H1 (cell line): ENCODE results near the gene AK5. TPM values are rescaled to one million over a fixed set of nuclear protein-coding genes. Genes with fewer than 3 reads are reported as not detected.
A peak's percentile ranks its signal among the peaks of the same experiment; 100 is the strongest.

Experiments used
- CTCF ChIA-PET: fragments of 300-600 bp; sonication (Branson Sonifier 250); formaldehyde crosslinking; loops from one replicate; lab custom pipeline; 2021; ENCODE audit not compliant: partially characterized antibody; lab: Charles Lee
- POLR2A ChIA-PET: fragments of 300-600 bp; sonication (Branson Sonifier 250); formaldehyde crosslinking; loops from one replicate; lab custom pipeline; 2021; ENCODE audit warnings: inconsistent platforms; ENCODE audit not compliant: partially characterized antibody; lab: Charles Lee
- DNase-seq, 2 experiments: peaks; one replicate each; pipeline versions ENCODE4 v3.0.0 to v3.0.0-alpha.2; 2010 to 2022; ENCODE audit warnings: low spot score in 2 of 2, low read depth in 1 of 2, mixed read lengths in 1 of 2
- FAIRE-seq: peaks from 2 replicates; lab custom pipeline; 2011; peaks lifted over from hg19 to GRCh38; lab: Jason Lieb, UNC
- H2AFZ ChIP-seq: 2 replicates; pipeline ENCODE4 v1.8.1; 2012; ENCODE audit warnings: low read length, inconsistent platforms
- H2AK5ac ChIP-seq: 2 replicates; pipeline ENCODE4 v1.6.1; 2013; ENCODE audit warnings: low read depth, low read length
- H2BK120ac ChIP-seq: replicated peaks from 2 replicates; pipeline ENCODE3; 2013; ENCODE audit warnings: low read depth, low read length, inconsistent platforms
- H2BK12ac ChIP-seq: 2 replicates; pipeline ENCODE4 v1.6.1; 2013; ENCODE audit warnings: low read depth, low read length
- H2BK15ac ChIP-seq: 2 replicates; pipeline ENCODE4 v1.6.1; 2013; ENCODE audit warnings: low read length
- H2BK20ac ChIP-seq: 2 replicates; pipeline ENCODE4 v1.6.1; 2013; ENCODE audit warnings: low read length
- H2BK5ac ChIP-seq: 2 replicates; pipeline ENCODE4 v1.6.1; 2013; ENCODE audit warnings: low read depth, low read length
- H3K14ac ChIP-seq: 2 replicates; pipeline ENCODE4 v1.6.1; 2013; ENCODE audit warnings: inconsistent platforms; ENCODE audit not compliant: insufficient read length
- H3K18ac ChIP-seq: 2 replicates; pipeline ENCODE4 v1.6.1; 2013; ENCODE audit warnings: low read length; ENCODE audit errors: extremely low read depth
- H3K23ac ChIP-seq: 2 replicates; pipeline ENCODE4 v1.6.1; 2013; ENCODE audit warnings: inconsistent platforms; ENCODE audit not compliant: insufficient read length
- H3K23me2 ChIP-seq: 2 replicates; pipeline ENCODE4 v1.6.1; 2013; ENCODE audit warnings: low read depth, low read length
- H3K27ac ChIP-seq: 2 replicates; pipeline ENCODE4 v1.6.1; 2011; ENCODE audit warnings: low read depth, low read length, inconsistent platforms
- H3K27me3 ChIP-seq, 4 experiments: replicated peaks in 1 of 4; 1 replicate in 1 of 4; 2 replicates in 3 of 4; pipeline versions ENCODE4 v1.6.1 to v1.8.1; 2011 to 2013; ENCODE audit warnings: low read length in 3 of 4, mild to moderate bottlenecking in 3 of 4, inconsistent platforms in 2 of 4, mixed read lengths in 2 of 4, moderate library complexity in 1 of 4; ENCODE audit not compliant: control insufficient read depth in 3 of 4, insufficient read depth in 3 of 4; ENCODE audit errors: extremely low read depth in 1 of 4
- H3K36me3 ChIP-seq, 4 experiments: 2 replicates each; pipeline versions ENCODE4 v1.6.1 to v1.8.1; 2011 to 2013; ENCODE audit warnings: mild to moderate bottlenecking in 4 of 4, low read length in 3 of 4, moderate library complexity in 2 of 4, control low read depth in 1 of 4, inconsistent platforms in 1 of 4; ENCODE audit not compliant: insufficient read depth in 4 of 4, control insufficient read depth in 2 of 4
- H3K4ac ChIP-seq: replicated peaks from 2 replicates; pipeline ENCODE3; 2013; ENCODE audit warnings: low read length, low read depth, mixed read lengths, inconsistent platforms; ENCODE audit not compliant: insufficient read length
- H3K4me1 ChIP-seq, 4 experiments: replicated peaks in 1 of 4; 1 replicate in 1 of 4; 2 replicates in 3 of 4; pipeline versions ENCODE4 v1.6.1 to v1.8.1; 2011 to 2013; ENCODE audit warnings: low read length in 3 of 4, inconsistent platforms in 2 of 4, mixed read lengths in 1 of 4; ENCODE audit not compliant: insufficient read depth in 4 of 4, control insufficient read depth in 3 of 4
- H3K4me2 ChIP-seq, 2 experiments: 2 replicates each; pipeline versions ENCODE4 v1.6.1 to v1.8.1; 2011 to 2013; ENCODE audit warnings: low read depth in 2 of 2, low read length in 2 of 2, control low read depth in 1 of 2, inconsistent platforms in 1 of 2, mild to moderate bottlenecking in 1 of 2; ENCODE audit not compliant: insufficient read depth in 1 of 2
- H3K4me3 ChIP-seq, 4 experiments: fragments of 200-600, 300-600 bp in 1 of 4; sonication (generic), shearing (Covaris generic), sonication (Bioruptor Twin) in 1 of 4; 2 replicates each; pipeline versions ENCODE4 v1.5.1 to v1.8.1; 2011 to 2016; ENCODE audit warnings: low read length in 4 of 4, low read depth in 3 of 4, control low read depth in 2 of 4, inconsistent platforms in 2 of 4, mild to moderate bottlenecking in 2 of 4, mixed read lengths in 1 of 4, moderate library complexity in 1 of 4; ENCODE audit not compliant: insufficient read depth in 2 of 4; ENCODE audit errors: extremely low read depth in 1 of 4
- H3K56ac ChIP-seq: replicated peaks from 2 replicates; pipeline ENCODE3; 2013; ENCODE audit warnings: low read depth, mild to moderate bottlenecking, mixed read lengths, low read length, inconsistent platforms; ENCODE audit not compliant: insufficient read length
- H3K79me1 ChIP-seq: 2 replicates; pipeline ENCODE4 v1.6.1; 2013; ENCODE audit warnings: low read depth, low read length, control low read depth
- H3K79me2 ChIP-seq, 2 experiments: 2 replicates each; pipeline versions ENCODE4 v1.6.1 to v1.8.1; 2012 to 2013; ENCODE audit warnings: low read length in 2 of 2, mild to moderate bottlenecking in 2 of 2, inconsistent platforms in 1 of 2; ENCODE audit not compliant: insufficient read depth in 2 of 2, control insufficient read depth in 1 of 2
- H3K9ac ChIP-seq, 4 experiments: replicated peaks in 1 of 4; 1 replicate in 1 of 4; 2 replicates in 3 of 4; pipeline versions ENCODE4 v1.6.1 to v1.8.1; 2011 to 2013; ENCODE audit warnings: low read depth in 3 of 4, low read length in 3 of 4, control low read depth in 2 of 4, mild to moderate bottlenecking in 2 of 4, moderate library complexity in 2 of 4, inconsistent platforms in 1 of 4; ENCODE audit errors: extremely low read depth in 1 of 4
- H3K9me3 ChIP-seq, 2 experiments: 2 replicates each; pipeline versions ENCODE4 v1.6.1 to v1.8.1; 2012 to 2013; ENCODE audit warnings: mild to moderate bottlenecking in 2 of 2, moderate library complexity in 2 of 2, control low read depth in 1 of 2, inconsistent platforms in 1 of 2, low read depth in 1 of 2, low read length in 1 of 2, mixed read lengths in 1 of 2; ENCODE audit not compliant: insufficient read depth in 2 of 2
- H4K20me1 ChIP-seq, 2 experiments: replicated peaks in 1 of 2; 2 replicates each; pipeline versions ENCODE3 to v1.8.1; 2011 to 2013; ENCODE audit warnings: inconsistent platforms in 2 of 2, low read length in 2 of 2, mild to moderate bottlenecking in 1 of 2; ENCODE audit not compliant: insufficient read depth in 2 of 2, control insufficient read depth in 1 of 2
- H4K5ac ChIP-seq: 2 replicates; pipeline ENCODE4 v1.6.1; 2013; ENCODE audit warnings: low read length, low read depth, mixed read lengths, inconsistent platforms; ENCODE audit not compliant: insufficient read length
- H4K8ac ChIP-seq: 2 replicates; pipeline ENCODE4 v1.8.0; 2013; ENCODE audit warnings: mild to moderate bottlenecking, moderate library complexity, low read length, inconsistent platforms; ENCODE audit not compliant: insufficient read depth; ENCODE audit errors: extremely low read depth
- H4K91ac ChIP-seq: replicated peaks from 2 replicates; pipeline ENCODE3; 2013; ENCODE audit warnings: low read length, mixed read lengths, inconsistent platforms; ENCODE audit not compliant: insufficient read length
- EGR1 ChIP-seq: IDR thresholded peaks from 2 replicates; pipeline ENCODE4 v1.6.1; 2011; ENCODE audit warnings: low read depth, low read length, borderline replicate concordance
- EZH2 ChIP-seq: fragments of 200-600 bp; sonication (generic); IDR thresholded peaks from 2 replicates; pipeline ENCODE4 v1.7.1; 2012; ENCODE audit warnings: low read depth, mild to moderate bottlenecking, moderate library complexity, low read length, inconsistent platforms; ENCODE audit not compliant: severe bottlenecking
- GTF2F1 ChIP-seq: IDR thresholded peaks from 2 replicates; pipeline ENCODE4 v1.6.1; 2012; ENCODE audit warnings: low read depth, low read length, improper control_type of control experiment, borderline replicate concordance
- PHF8 ChIP-seq: fragments of 200-600 bp; sonication (generic); conservative IDR thresholded peaks from 2 replicates; pipeline ENCODE4 v1.7.1; 2012; ENCODE audit warnings: low read depth, mild to moderate bottlenecking, inconsistent platforms, low read length, moderate library complexity
- POU5F1 ChIP-seq: IDR thresholded peaks from 2 replicates; pipeline ENCODE4 v1.6.1; 2011; ENCODE audit warnings: low read depth, mild to moderate bottlenecking, low read length, moderate library complexity
- RAD21 ChIP-seq, 2 experiments: IDR thresholded peaks in 1 of 2; conservative IDR thresholded peaks in 1 of 2; 2 replicates each; pipeline ENCODE4 v1.6.1; 2011; ENCODE audit warnings: low read depth in 2 of 2, low read length in 2 of 2, improper control_type of control experiment in 1 of 2, inconsistent platforms in 1 of 2, mild to moderate bottlenecking in 1 of 2, moderate library complexity in 1 of 2
- RBBP5 ChIP-seq: IDR thresholded peaks from 2 replicates; pipeline ENCODE4 v1.7.1; 2012; ENCODE audit warnings: low read depth, mild to moderate bottlenecking, inconsistent platforms, low read length, moderate library complexity, borderline replicate concordance
- WGBS, 2 experiments: shearing (Covaris generic) in 1 of 2; methylation state at CpG; one replicate each; pipeline versions ENCODE4 v1.1.6 to v1.1.7; 2013 to 2015; ENCODE audit warnings: low lambda C conversion rate in 2 of 2, mixed read lengths in 2 of 2, inconsistent platforms in 1 of 2, low coverage in 1 of 2, missing lambda C conversion rate in 1 of 2; ENCODE audit not compliant: insufficient replicate concordance in 2 of 2, insufficient coverage in 1 of 2, insufficient read length in 1 of 2; ENCODE audit errors: extremely low coverage in 1 of 2, missing lambda C conversion rate in 1 of 2; 5-methylcytosine and 5-hydroxymethylcytosine counted together
- polyA plus RNA-seq, 7 experiments: library from polyadenylated mRNA; depleted of rRNA in 3 of 7; stranded (reverse) in 5 of 7; unstranded in 2 of 7; fragments of >200 nt in 5 of 7; fragments of 200-250 nt in 2 of 7; gene quantifications; 1 replicate in 5 of 7; 2 replicates in 1 of 7; 4 replicates in 1 of 7; pipeline versions ENCODE4 v1.2.1 to v1.2.3, GENCODE V29; 2011 to 2013; ENCODE audit warnings: missing spikeins in 2 of 7, mixed read lengths in 2 of 7
- total RNA-seq: library from RNA; stranded (reverse); fragmentation: NEBNext Ultra II Directional; extraction: Animal tissue kit (Norgen Biotek cat#: 25700); gene quantifications from 2 replicates; pipeline ENCODE4 v1.2.1, GENCODE V29; 2021
- TF ChIP-seq, protein P1 (sequence below), 3 experiments: IDR thresholded peaks; 1 replicate in 2 of 3; 2 replicates in 1 of 3; pipeline versions ENCODE4 v1.5.1 to v1.6.1; 2011; ENCODE audit warnings: low read length in 3 of 3, mild to moderate bottlenecking in 3 of 3, inconsistent platforms in 2 of 3, low read depth in 1 of 3, moderate library complexity in 1 of 3; ENCODE audit not compliant: insufficient read depth in 1 of 3; ENCODE audit errors: control extremely low read depth in 1 of 3

Gene AK5
- total and polyA plus RNA-seq, 2 of the 8 experiments (the other 6 are each of a cell fraction or from before 2014, with no cell fraction given): 2.0 to 7.1 TPM

- H3K56ac ChIP-seq: no peak overlapping the region
- H3K9me3 ChIP-seq: no peaks in the 10 kb centered on the region
- DNase-seq: peak in 1 of 2 experiments; percentile 5
- 75% methylated on average over 5 of the region's 5 CpGs; no CpG with 5 or more reads in 1 of the 2 experiments for WGBS, 2 experiments
- no peak overlapping the region for H2BK20ac ChIP-seq
- no peaks in the 10 kb centered on the region for H4K20me1 ChIP-seq
- no peak overlapping the region for H2BK12ac ChIP-seq
- no peak overlapping the region for H4K5ac ChIP-seq
- no peaks in the 10 kb centered on the region for H3K79me1 ChIP-seq
- H3K27ac ChIP-seq: no peak overlapping the region
- FAIRE-seq: peak; percentile 77
- H3K4me1 ChIP-seq: peaks cover 0 to 4% (median 1%) of the 10 kb centered on the region in 4 experiments; a peak in 3 of 7 replicates
- no peaks in the 10 kb centered on the region; a peak in 1 of 8 replicates for H3K36me3 ChIP-seq
- H2AFZ ChIP-seq: 0 out of 2 replicates have a peak overlapping the region, but pooled peaks have one; percentile 54
- no peak overlapping the region for H2BK5ac ChIP-seq
- no peaks in the 10 kb centered on the region for H3K23me2 ChIP-seq
- no peak overlapping the region for H2BK120ac ChIP-seq
- no peak overlapping the region for H4K91ac ChIP-seq
- no peak overlapping the region for H3K23ac ChIP-seq
- 0 out of 7 replicates have a peak, but pooled peaks cover 0 to under 1% (median 0%) of the 10 kb centered on the region in 4 experiments for H3K27me3 ChIP-seq
- H2BK15ac ChIP-seq: no peak overlapping the region
- H3K4me3 ChIP-seq: no peak overlapping the region
- ChIA-PET POLR2A (no interaction called here), CTCF (interaction anchor here (0.6 to 1.3 kb wide), 3 partner anchors 18 to 149 kb away, joined by 3 read pairs; no protein-coding TSS in a partner anchor)
- no peaks in the 10 kb centered on the region for H3K79me2 ChIP-seq
- TF ChIP-seq RBBP5 (no peak), GTF2F1 (no peak), EZH2 (no peak), EGR1 (no peak), RAD21 (IDR thresholded peaks at IDR 0.05 in 1 of 2, conservative IDR thresholded peaks at IDR 0.05 in 1 of 2; ENCODE audit: low read depth in 2 of 2, low read length in 2 of 2) (peak; percentile 56 to 61), PHF8 (no peak), POU5F1 (no peak)
- TF ChIP-seq, protein P1, sequence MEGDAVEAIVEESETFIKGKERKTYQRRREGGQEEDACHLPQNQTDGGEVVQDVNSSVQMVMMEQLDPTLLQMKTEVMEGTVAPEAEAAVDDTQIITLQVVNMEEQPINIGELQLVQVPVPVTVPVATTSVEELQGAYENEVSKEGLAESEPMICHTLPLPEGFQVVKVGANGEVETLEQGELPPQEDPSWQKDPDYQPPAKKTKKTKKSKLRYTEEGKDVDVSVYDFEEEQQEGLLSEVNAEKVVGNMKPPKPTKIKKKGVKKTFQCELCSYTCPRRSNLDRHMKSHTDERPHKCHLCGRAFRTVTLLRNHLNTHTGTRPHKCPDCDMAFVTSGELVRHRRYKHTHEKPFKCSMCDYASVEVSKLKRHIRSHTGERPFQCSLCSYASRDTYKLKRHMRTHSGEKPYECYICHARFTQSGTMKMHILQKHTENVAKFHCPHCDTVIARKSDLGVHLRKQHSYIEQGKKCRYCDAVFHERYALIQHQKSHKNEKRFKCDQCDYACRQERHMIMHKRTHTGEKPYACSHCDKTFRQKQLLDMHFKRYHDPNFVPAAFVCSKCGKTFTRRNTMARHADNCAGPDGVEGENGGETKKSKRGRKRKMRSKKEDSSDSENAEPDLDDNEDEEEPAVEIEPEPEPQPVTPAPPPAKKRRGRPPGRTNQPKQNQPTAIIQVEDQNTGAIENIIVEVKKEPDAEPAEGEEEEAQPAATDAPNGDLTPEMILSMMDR (IDR thresholded peaks at IDR 0.05; ENCODE audit: control extremely low read depth in 1 of 3, insufficient read depth in 1 of 3, low read depth in 1 of 3, low read length in 3 of 3): peak in 2 of 3 experiments; percentile 35 to 55; a peak in 2 of 4 replicates
- no peak overlapping the region for H3K14ac ChIP-seq
- no peak overlapping the region for H3K4ac ChIP-seq
- H3K18ac ChIP-seq: no peak overlapping the region
- H3K9ac ChIP-seq: no peak overlapping the region
- no peak overlapping the region for H4K8ac ChIP-seq
- no peak overlapping the region for H3K4me2 ChIP-seq
- H2AK5ac ChIP-seq: no peak overlapping the region
Observed at GRCh38 chr1:77416692-77417450, 135.1 kb downstream of the AK5 start.
